G401 (cell line): ENCODE data around the gene ZMYM4. TPM values are rescaled to one million over a fixed set of nuclear protein-coding genes. Genes with fewer than 3 reads are reported as not detected.

ENCODE experiments used
- total RNA-seq: library from RNA; depleted of rRNA; stranded (reverse); fragments of >200 nt; shearing (Covaris generic); gene quantifications from 2 replicates; pipeline ENCODE4 v1.2.3, GENCODE V29; 2014; rRNA removed

The ZMYM4 gene
- total RNA-seq, 1 experiment from 2014 or later = 34.2 TPM

Other genes with a start within 250 kb of the ZMYM4 start
- 3.9 and 5.0 TPM in 2 replicates for gene ZMYM6, start 236.8 kb upstream of the ZMYM4 start, total RNA-seq
- 18.8 and 30.2 TPM in 2 replicates for gene ZMYM1, start 189.3 kb upstream of the ZMYM4 start, total RNA-seq
- gene SFPQ, start 75.6 kb upstream of the ZMYM4 start, total RNA-seq = 319 and 363 TPM in 2 replicates